Lower leg skin (tissue), 4 donors: ENCODE data around the gene SNTG2. TPM values are rescaled to one million over a fixed set of nuclear protein-coding genes. Genes with fewer than 3 reads are reported as not detected.

ENCODE experiments used
- DNase-seq, 2 donors: peaks; one replicate each; pipeline ENCODE4 v3.0.0-alpha.2; 2019; ENCODE audit warnings: low spot score in 2 of 2
- H3K4me3 ChIP-seq: fragments of 200-600 bp; sonication (generic); 2 replicates; pipeline ENCODE4 v1.5.1; 2017; ENCODE audit warnings: mild to moderate bottlenecking, low read depth; ENCODE audit not compliant: poor library complexity, severe bottlenecking
- POLR2A ChIP-seq, 2 donors: fragments of 450-650 bp; IDR thresholded peaks; one replicate each; pipeline ENCODE4 v1.6.1; 2016 to 2017; ENCODE audit warnings: antibody characterized with exemption in 2 of 2, mild to moderate bottlenecking in 1 of 2, moderate library complexity in 1 of 2
- WGBS, 2 donors: methylation state at CpG; one replicate each; pipeline ENCODE4 v1.1.5; 2018; 5-methylcytosine and 5-hydroxymethylcytosine counted together
- intact Hi-C: fragments of 100-400 bp; cut with DNase I; formaldehyde crosslinking; loops from one replicate; pipeline ENCODE4 v1.15.0; 2023; ENCODE audit warnings: low total_unique reads
- total RNA-seq, 4 donors: library from RNA; depleted of rRNA; stranded (reverse); fragments of >200 nt; gene quantifications; one replicate each; pipeline ENCODE4 v1.1.0, GENCODE V29; 2016
- TF ChIP-seq, protein P1 (sequence below), 3 donors: fragments of 450-650 bp; IDR thresholded peaks; one replicate each; pipeline ENCODE4 v1.5.1; 2016; ENCODE audit warnings: antibody characterized with exemption in 3 of 3, mild to moderate bottlenecking in 3 of 3, moderate library complexity in 2 of 3

The SNTG2 gene
- total RNA-seq, 4 donors from 2014 or later, result 1.4 to 15.3 (median 6.3) TPM

DNA sequence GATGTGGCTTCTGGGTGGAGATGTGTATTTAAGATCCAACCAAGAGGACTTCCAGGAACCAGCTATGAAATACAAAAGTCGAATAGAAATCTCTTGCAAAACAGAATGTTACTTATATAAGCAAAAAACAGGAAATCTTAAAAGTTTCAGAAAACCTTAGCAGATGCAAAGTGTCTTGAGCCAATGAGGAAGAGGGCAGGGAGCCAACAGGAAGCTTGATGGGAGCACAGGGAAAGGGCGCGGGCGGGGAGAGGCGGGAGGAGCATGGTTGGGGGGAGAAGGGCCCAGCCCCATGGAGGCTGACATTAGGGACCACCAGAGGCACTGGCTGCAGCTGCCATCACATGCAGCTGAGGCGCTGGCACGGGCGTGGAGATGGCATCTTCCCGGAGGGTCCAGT is 203.3 kb downstream of the SNTG2 start:
- peak; percentile 40 to 93 for DNase-seq
- WGBS, 2 donors, result 20 to 23% methylated on average over 9 of the region's 9 CpGs
- intact Hi-C loops, result no loop called here
- no peak for TF ChIP-seq POLR2A (IDR thresholded peaks at IDR 0.05)
- TF ChIP-seq, protein P1, sequence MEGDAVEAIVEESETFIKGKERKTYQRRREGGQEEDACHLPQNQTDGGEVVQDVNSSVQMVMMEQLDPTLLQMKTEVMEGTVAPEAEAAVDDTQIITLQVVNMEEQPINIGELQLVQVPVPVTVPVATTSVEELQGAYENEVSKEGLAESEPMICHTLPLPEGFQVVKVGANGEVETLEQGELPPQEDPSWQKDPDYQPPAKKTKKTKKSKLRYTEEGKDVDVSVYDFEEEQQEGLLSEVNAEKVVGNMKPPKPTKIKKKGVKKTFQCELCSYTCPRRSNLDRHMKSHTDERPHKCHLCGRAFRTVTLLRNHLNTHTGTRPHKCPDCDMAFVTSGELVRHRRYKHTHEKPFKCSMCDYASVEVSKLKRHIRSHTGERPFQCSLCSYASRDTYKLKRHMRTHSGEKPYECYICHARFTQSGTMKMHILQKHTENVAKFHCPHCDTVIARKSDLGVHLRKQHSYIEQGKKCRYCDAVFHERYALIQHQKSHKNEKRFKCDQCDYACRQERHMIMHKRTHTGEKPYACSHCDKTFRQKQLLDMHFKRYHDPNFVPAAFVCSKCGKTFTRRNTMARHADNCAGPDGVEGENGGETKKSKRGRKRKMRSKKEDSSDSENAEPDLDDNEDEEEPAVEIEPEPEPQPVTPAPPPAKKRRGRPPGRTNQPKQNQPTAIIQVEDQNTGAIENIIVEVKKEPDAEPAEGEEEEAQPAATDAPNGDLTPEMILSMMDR (IDR thresholded peaks at IDR 0.05), result no peak
- no peak overlapping the region for H3K4me3 ChIP-seq

DNA sequence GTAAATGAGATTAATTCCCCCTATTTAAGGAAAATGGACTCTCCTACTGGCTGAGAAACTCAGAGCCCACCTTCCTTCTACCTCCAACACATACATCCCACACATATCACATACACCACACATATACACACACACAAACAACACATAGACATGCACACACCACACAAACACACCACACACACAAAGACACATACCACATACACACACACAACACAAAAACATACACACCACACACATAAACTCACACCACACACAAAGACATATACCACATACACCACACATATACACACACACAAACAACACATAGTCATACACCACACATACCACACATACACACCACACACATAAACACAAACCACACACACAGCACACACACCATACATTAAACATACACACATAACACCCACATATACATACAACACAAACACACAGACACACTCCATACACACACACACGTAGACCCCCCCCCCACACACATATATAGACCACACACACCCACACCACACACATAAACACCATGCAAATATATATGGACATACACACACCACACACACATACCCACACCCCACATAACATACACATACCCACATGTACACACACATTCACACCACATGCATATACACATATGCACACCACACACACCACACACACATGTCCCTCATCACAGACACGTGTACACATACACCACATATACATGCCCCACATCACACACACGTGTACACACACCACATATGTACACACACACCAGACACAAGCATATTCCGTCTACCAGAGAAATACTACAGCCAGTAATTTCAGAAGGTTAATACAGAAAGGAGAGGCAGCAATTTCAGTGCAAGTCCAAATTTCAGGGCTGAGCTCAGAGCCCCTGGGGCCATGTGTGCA is 204.3 kb downstream of the SNTG2 start:
- no peak overlapping the region for H3K4me3 ChIP-seq
- 87 to 93% methylated on average over 4 of the region's 4 CpGs for WGBS, 2 donors
- no peak for DNase-seq
- intact Hi-C loops, result no loop called here
- TF ChIP-seq, protein P1 (IDR thresholded peaks at IDR 0.05), result no peak
- no peak for TF ChIP-seq POLR2A (IDR thresholded peaks at IDR 0.05)

- no peak for DNase-seq
- no peak for TF ChIP-seq POLR2A (IDR thresholded peaks at IDR 0.05)
- TF ChIP-seq, protein P1 (IDR thresholded peaks at IDR 0.05), result no peak
- intact Hi-C loops, result no loop called here
- H3K4me3 ChIP-seq, result no peak overlapping the region
- WGBS, 2 donors, result 68 to 77% methylated on average over 7 of the region's 7 CpGs
These were observed 205.4 kb downstream of the SNTG2 start for GRCh38 chr2:1156059-1156458.

GRCh38 chr2:1156531-1156930 is 205.9 kb downstream of the SNTG2 start:
- no peak for DNase-seq
- intact Hi-C loops, result no loop called here
- no peak overlapping the region for H3K4me3 ChIP-seq
- WGBS, 2 donors, result 69 to 79% methylated on average over 13 to 14 of the region's 14 CpGs
- no peak for TF ChIP-seq POLR2A (IDR thresholded peaks at IDR 0.05)
- TF ChIP-seq, protein P1 (IDR thresholded peaks at IDR 0.05), result no peak

- no peak for TF ChIP-seq POLR2A (IDR thresholded peaks at IDR 0.05)
- TF ChIP-seq, protein P1 (IDR thresholded peaks at IDR 0.05), result no peak
- 87 to 93% methylated on average over 14 to 15 of the region's 15 CpGs for WGBS, 2 donors
- DNase-seq, result no peak
- H3K4me3 ChIP-seq, result no peak overlapping the region
- intact Hi-C loops, result no loop called here
These were observed 206.5 kb downstream of the SNTG2 start for GRCh38 chr2:1157107-1157506.
